Tibial artery (tissue), 4 donors: ENCODE data around the gene SLC35E1.

Experiments
- DNase-seq, 2 donors: peaks; one replicate each; pipeline ENCODE4 v3.0.0-alpha.2; 2019
- H3K27ac ChIP-seq, 2 donors: fragments of 200-600 bp; sonication (generic) in 1 of 2; 1 replicate in 1 of 2; 2 replicates in 1 of 2; pipeline ENCODE4 v1.5.1; 2018 to 2019; ENCODE audit warnings: mild to moderate bottlenecking in 1 of 2
- H3K27me3 ChIP-seq, 2 donors: fragments of 200-600 bp; sonication (generic) in 1 of 2; one replicate each; pipeline versions ENCODE4 v1.5.1 to v1.6.0; 2016 to 2019
- H3K36me3 ChIP-seq, 3 donors: fragments of 200-600 bp; sonication (generic) in 2 of 3; one replicate each; pipeline ENCODE4 v1.5.1; 2016 to 2019; ENCODE audit warnings: mild to moderate bottlenecking in 2 of 3
- H3K4me1 ChIP-seq, 4 donors: fragments of 200-600 bp; sonication (generic) in 2 of 4; 1 replicate in 3 of 4; 2 replicates in 1 of 4; pipeline ENCODE4 v1.5.1; 2016 to 2019
- H3K4me3 ChIP-seq, 2 donors: fragments of 200-600 bp; sonication (generic) in 1 of 2; 1 replicate in 1 of 2; 2 replicates in 1 of 2; pipeline ENCODE4 v1.5.1; 2018 to 2019; ENCODE audit warnings: mild to moderate bottlenecking in 2 of 2
- H3K9me3 ChIP-seq, 3 donors: fragments of 200-600 bp; sonication (generic) in 1 of 3; one replicate each; pipeline ENCODE4 v1.5.1; 2016 to 2019
- CTCF ChIP-seq, 2 experiments: fragments of 200-600 bp in 1 of 2; fragments of 450-650 bp in 1 of 2; IDR thresholded peaks; one replicate each; pipeline ENCODE4 v1.5.1; 2017 to 2019; ENCODE audit warnings: antibody characterized with exemption in 2 of 2, mild to moderate bottlenecking in 1 of 2, moderate library complexity in 1 of 2
- intact Hi-C: fragments of 100-400 bp; cut with DNase I; formaldehyde crosslinking; loops from one replicate; pipeline ENCODE4 v1.15.0; 2023; ENCODE audit warnings: low total_unique reads

The SLC35E1 gene

GRCh38 chr19:16572332-16573211 lies at the start of gene SLC35E1:
Gene SLC35E1, minus strand, starts transcription at chr19:16572415. Its CDS starts 51 bp downstream, at chr19:16572364.
- Histone ChIP-seq H3K27ac (peak within 1 kb of the TSS; percentile 85 to 86), H3K4me3 (peak within 1 kb of the TSS; percentile 70 to 78), H3K36me3 (peaks cover 24 to 36% (median 34%) of the 10 kb centered on the region in 3 donors), H3K4me1 (peaks cover 0 to 46% (median 36%) of the 10 kb centered on the region in 4 donors), H3K9me3 (no peaks in the 10 kb centered on the region), H3K27me3 (no peaks in the 10 kb centered on the region)
- TF ChIP-seq CTCF (IDR thresholded peaks at IDR 0.05): no peak
- intact Hi-C loops: loop anchor here (2.0 kb wide), 1 partner anchor 54 kb away; no protein-coding TSS in a partner anchor
- DNase-seq: peak; percentile 95 to 98

GRCh38 chr19:16621165-16621800 lies 49.1 kb upstream of the SLC35E1 start:
- no peak overlapping the region for H3K27ac ChIP-seq
- intact Hi-C loops: no loop called here
- H3K4me3 ChIP-seq: no peak overlapping the region
- peaks cover 0 to 50% (median 33%) of the 10 kb centered on the region in 4 donors for H3K4me1 ChIP-seq
- H3K27me3 ChIP-seq: no peaks in the 10 kb centered on the region
- H3K36me3 ChIP-seq: peaks cover 0 to 10% (median 4%) of the 10 kb centered on the region in 3 donors
- no peak for TF ChIP-seq CTCF (IDR thresholded peaks at IDR 0.05)
- no peak for DNase-seq
- H3K9me3 ChIP-seq: no peaks in the 10 kb centered on the region

GRCh38 chr19:16620584-16620983 lies 48.4 kb upstream of the SLC35E1 start:
- Histone ChIP-seq H3K4me3 (no peak overlapping the region), H3K4me1 (peaks cover 0 to 46% (median 26%) of the 10 kb centered on the region in 4 donors), H3K36me3 (peaks cover 0 to 10% (median 4%) of the 10 kb centered on the region in 3 donors), H3K27ac (no peak overlapping the region), H3K9me3 (no peaks in the 10 kb centered on the region), H3K27me3 (no peaks in the 10 kb centered on the region)
- no peak for DNase-seq
- TF ChIP-seq CTCF (IDR thresholded peaks at IDR 0.05): no peak
- intact Hi-C loops: no loop called here

GRCh38 chr19:16620018-16620417 lies 47.8 kb upstream of the SLC35E1 start:
- Histone ChIP-seq H3K9me3 (no peaks in the 10 kb centered on the region), H3K27me3 (no peaks in the 10 kb centered on the region), H3K27ac (peak overlapping the region in 1 of 2 donors; percentile 1), H3K36me3 (peaks cover 0 to 10% (median 4%) of the 10 kb centered on the region in 3 donors), H3K4me3 (no peak overlapping the region), H3K4me1 (peaks cover 0 to 49% (median 23%) of the 10 kb centered on the region in 4 donors)
- intact Hi-C loops: no loop called here
- no peak for DNase-seq
- no peak for TF ChIP-seq CTCF (IDR thresholded peaks at IDR 0.05)

- Histone ChIP-seq H3K4me1 (peaks cover 0 to 49% (median 24%) of the 10 kb centered on the region in 4 donors), H3K27me3 (no peaks in the 10 kb centered on the region), H3K27ac (no peak overlapping the region), H3K9me3 (no peaks in the 10 kb centered on the region), H3K4me3 (no peak overlapping the region), H3K36me3 (peaks cover 0 to 6% (median 4%) of the 10 kb centered on the region in 3 donors)
- no peak for TF ChIP-seq CTCF (IDR thresholded peaks at IDR 0.05)
- no peak for DNase-seq
- intact Hi-C loops: no loop called here
Observed at GRCh38 chr19:16619457-16619856, 47.2 kb upstream of the SLC35E1 start.
